Tibial nerve (tissue), 4 donors: ENCODE results near the gene KIAA1191.

Experiments
- CTCF ChIP-seq, 5 experiments: fragments of 200-600 bp in 3 of 5; fragments of 450-650 bp in 2 of 5; sonication (generic) in 3 of 5; IDR thresholded peaks; one replicate each; pipeline ENCODE4 v1.5.1; 2016 to 2019; ENCODE audit warnings: antibody characterized with exemption in 5 of 5, mild to moderate bottlenecking in 3 of 5, moderate library complexity in 2 of 5
- EP300 ChIP-seq, 2 donors: sonication (generic); formaldehyde crosslinking; IDR thresholded peaks; one replicate each; pipeline ENCODE4 v1.6.1; 2017; ENCODE audit warnings: antibody characterized with exemption in 2 of 2, mild to moderate bottlenecking in 1 of 2

GRCh38 chr5:176342766-176343458 is 18.7 kb downstream of the KIAA1191 start:
- TF ChIP-seq CTCF (IDR thresholded peaks at IDR 0.05), result no peak
- no peak for TF ChIP-seq EP300 (IDR thresholded peaks at IDR 0.05)
